ENCODE measurements around the gene UPF2.

Gene UPF2

DNA sequence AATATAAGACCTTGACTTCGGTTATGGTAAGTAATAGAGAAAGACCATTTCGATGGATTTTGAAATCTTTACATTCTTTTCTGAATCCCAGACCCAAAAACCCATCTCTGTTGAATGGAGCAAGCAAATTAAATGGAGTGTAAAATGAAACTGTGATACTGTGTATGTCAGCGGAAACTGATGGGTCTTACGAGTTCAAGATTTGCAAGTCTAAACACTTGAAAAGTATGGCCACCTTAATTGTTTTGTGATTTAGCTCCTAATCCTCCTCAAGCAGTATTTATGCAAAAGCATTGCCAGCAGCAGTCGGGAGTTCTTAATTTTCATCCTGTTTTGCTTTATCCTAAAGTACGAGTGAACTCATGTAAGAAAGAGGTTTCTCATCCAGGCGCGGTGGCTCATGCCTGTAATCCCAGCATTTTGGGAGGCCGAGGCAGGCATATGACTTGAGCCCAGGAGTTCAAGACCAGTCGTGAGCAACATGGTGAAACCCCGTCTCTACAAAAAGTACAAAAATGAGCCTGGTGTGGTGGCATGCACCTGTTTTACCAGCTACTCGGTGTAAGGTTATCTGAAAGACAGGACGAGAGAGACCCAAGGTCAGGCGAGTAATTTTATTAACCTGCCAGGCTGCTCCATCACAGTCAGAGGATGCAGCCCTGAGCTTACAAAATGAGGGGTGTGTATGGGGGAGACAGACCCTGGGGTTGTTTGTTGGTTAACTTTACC lies 20.3 kb upstream of the UPF2 start:
- peaks cover 5% of the 10 kb centered on the region for H3K4me1 Mint-ChIP-seq
- H3K36me3 Mint-ChIP-seq = no peaks in the 10 kb centered on the region
- H3K27me3 Mint-ChIP-seq = peaks cover 10% of the 10 kb centered on the region
- no peak overlapping the region for H3K4me3 Mint-ChIP-seq
- H3K9me3 Mint-ChIP-seq = no peaks in the 10 kb centered on the region
- no peak for DNase-seq
- CTCF ChIA-PET = no interaction called here
- H3K27ac Mint-ChIP-seq = no peak overlapping the region

DNA sequence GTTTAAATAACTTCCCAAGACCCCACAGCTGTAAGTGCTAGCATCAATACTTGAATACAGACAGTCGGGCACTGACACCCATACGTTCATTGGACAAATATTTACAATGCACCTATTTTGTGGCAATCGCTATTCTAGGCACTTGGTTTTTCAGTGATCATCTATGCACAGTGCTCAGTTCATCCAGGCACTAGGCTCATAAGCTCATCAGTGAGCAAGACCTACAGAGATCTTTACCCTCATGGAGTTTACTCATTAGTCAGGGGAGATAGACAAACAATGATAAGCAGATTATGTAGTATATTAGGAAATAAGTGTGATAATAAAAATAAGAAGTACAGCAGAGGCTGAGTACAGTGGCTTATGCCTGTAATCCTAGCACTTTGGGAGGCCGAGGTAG lies 18.5 kb upstream of the UPF2 start:
- Mint-ChIP-seq H3K27ac (no peak overlapping the region), H3K27me3 (peaks cover 13% of the 10 kb centered on the region), H3K4me3 (no peak overlapping the region), H3K9me3 (no peaks in the 10 kb centered on the region), H3K4me1 (peaks cover 2% of the 10 kb centered on the region), H3K36me3 (no peaks in the 10 kb centered on the region)
- no peak for DNase-seq
- CTCF ChIA-PET = no interaction called here

DNA sequence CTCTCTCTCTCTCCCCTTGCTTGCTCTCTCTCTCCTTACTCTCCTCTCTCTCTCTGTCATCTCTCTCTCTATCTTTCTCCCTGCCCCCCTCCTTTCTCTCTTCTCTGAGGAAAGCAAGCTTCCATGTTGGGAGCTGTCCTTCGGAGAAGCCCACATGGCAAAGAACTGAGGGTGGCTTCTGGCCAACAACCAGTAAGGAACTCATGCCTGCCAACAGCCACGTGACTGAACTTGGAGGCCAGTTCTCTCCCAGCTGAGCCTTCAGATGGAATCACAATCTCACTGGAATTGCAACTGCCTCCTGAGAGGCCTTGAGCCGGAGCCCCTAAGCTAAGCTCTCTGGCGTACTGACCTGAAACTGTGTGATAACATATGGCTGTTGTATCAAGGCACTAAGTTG lies 14.1 kb upstream of the UPF2 start:
- DNase-seq = no peak
- H3K4me1 Mint-ChIP-seq = no peaks in the 10 kb centered on the region
- no peak overlapping the region for H3K27ac Mint-ChIP-seq
- H3K4me3 Mint-ChIP-seq = no peak overlapping the region
- H3K9me3 Mint-ChIP-seq = no peaks in the 10 kb centered on the region
- no peaks in the 10 kb centered on the region for H3K36me3 Mint-ChIP-seq
- peaks cover 3% of the 10 kb centered on the region for H3K27me3 Mint-ChIP-seq
- CTCF ChIA-PET = no interaction called here

DNA sequence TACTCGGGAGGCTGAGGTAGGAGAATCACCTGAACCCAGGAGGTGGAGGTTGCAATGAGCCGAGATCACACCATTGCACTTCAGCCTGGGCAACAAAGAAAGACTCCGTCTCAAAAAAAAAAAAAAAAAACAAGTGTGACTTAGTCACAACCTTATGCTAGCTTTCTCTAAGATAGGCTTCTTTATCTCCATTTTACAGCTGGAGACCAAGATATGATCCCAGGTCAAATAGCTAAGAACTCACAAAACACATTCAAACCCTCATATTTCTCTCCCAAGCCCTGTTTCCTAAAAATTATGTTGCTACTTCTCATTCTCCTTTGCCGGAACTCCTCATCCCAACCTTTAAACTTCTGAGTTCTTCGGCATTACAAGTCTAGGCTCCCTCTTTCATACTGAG lies 13.1 kb upstream of the UPF2 start:
- CTCF ChIA-PET = interaction anchor here (0.6 kb wide), 1 partner anchor 23 kb away, joined by 4 read pairs; no protein-coding TSS in a partner anchor
- no peak overlapping the region for H3K27ac Mint-ChIP-seq

DNA sequence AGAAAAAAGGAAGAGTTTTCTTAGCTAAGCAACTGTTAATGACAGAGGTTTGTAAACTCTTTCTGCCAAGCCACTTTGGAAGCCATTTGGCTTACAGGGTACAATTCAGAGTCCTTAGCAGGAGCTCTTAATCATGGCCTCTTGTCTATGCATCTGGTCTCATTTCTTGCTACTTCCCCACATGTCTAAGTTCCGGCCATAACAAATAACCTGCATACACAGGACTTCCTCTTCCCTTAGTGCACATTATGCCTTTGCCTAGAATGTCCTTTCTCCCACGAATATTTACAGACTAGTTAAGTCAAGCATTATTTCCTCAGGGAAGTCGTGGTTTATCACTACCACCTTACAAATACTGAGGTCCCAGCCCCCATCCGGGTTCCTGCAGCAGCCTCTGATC lies 8.6 kb upstream of the UPF2 start:
- no peaks in the 10 kb centered on the region for H3K4me1 Mint-ChIP-seq
- DNase-seq = no peak
- H3K4me3 Mint-ChIP-seq = no peak overlapping the region
- H3K27me3 Mint-ChIP-seq = peaks cover 20% of the 10 kb centered on the region
- CTCF ChIA-PET = interaction anchor here (0.6 kb wide), 1 partner anchor 213 kb away, joined by 4 read pairs; no protein-coding TSS in a partner anchor
- no peaks in the 10 kb centered on the region for H3K36me3 Mint-ChIP-seq
- no peak overlapping the region for H3K27ac Mint-ChIP-seq
- H3K9me3 Mint-ChIP-seq = no peaks in the 10 kb centered on the region

More for the DNA sequence above, 13.1 kb upstream of the UPF2 start:
- no peak for DNase-seq
- no peaks in the 10 kb centered on the region for H3K9me3 Mint-ChIP-seq
- H3K4me1 Mint-ChIP-seq = no peaks in the 10 kb centered on the region
- H3K27me3 Mint-ChIP-seq = peaks cover 3% of the 10 kb centered on the region
- no peak overlapping the region for H3K4me3 Mint-ChIP-seq
- H3K36me3 Mint-ChIP-seq = no peaks in the 10 kb centered on the region

DNA sequence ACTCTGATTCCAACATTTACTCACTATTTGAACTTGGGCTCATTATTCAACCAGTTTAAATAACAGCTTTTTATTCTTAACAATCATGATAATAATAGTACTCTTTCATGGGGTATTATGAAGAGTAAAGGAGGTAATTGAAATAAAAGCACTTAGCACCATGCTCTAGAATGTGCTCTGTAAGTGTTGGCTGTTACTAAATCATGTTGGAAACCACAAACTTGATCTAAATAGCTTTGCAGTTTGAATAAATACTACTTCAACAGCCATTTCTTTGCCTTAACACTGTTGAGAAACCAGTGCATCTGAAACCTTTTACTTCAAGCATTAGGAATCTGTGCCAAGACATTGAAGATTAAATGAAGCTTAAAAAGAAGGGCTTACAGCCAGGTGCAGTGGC lies 7.9 kb upstream of the UPF2 start:
- no peaks in the 10 kb centered on the region for H3K9me3 Mint-ChIP-seq
- H3K27me3 Mint-ChIP-seq = peaks cover 20% of the 10 kb centered on the region
- no peak overlapping the region for H3K27ac Mint-ChIP-seq
- CTCF ChIA-PET = no interaction called here
- no peak for DNase-seq
- H3K4me3 Mint-ChIP-seq = no peak overlapping the region
- no peaks in the 10 kb centered on the region for H3K36me3 Mint-ChIP-seq
- no peaks in the 10 kb centered on the region for H3K4me1 Mint-ChIP-seq

DNA sequence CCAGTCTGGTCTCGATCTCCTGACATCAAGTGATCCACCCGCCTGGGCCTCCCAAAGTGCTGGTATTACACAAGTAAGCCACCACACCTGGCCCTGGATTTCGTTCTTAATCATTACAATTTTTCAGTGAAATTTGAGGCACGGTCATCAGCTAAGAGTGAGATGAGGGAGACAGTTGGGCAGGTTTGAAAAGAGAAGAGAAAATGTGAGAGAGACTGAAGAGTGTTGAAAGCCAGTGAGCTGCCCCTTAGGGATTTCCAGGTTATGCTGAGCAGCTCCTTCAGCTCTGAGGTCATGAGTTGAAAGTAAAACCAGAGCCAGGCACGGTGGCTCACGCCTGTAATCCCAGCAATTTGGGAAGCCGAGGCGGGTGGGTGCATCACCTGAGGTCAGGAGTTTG lies 5.9 kb upstream of the UPF2 start:
- peaks cover 4% of the 10 kb centered on the region for H3K4me1 Mint-ChIP-seq

DNA sequence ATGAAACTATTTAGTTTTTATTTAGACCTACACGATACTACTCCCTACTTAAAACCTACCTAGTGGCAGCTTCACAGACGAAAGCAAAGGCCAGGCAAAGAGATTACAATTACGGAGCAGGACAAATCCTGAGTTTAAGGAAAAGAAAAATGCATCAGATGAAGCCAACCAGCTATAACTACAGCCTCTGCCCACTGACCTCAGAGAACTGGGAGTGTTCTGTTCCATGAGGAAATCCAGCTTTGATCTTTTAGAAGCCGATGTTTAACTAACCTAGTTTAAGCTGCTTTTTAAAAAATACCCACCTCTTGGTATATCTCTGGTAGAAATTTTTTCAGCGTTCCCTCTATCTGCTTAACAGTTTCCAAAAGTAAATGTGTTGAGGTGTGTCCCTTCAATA lies 3.0 kb upstream of the UPF2 start:
- peaks cover 7% of the 10 kb centered on the region for H3K36me3 Mint-ChIP-seq
- no peaks in the 10 kb centered on the region for H3K9me3 Mint-ChIP-seq
- peaks cover 22% of the 10 kb centered on the region for H3K4me1 Mint-ChIP-seq
- peaks cover 20% of the 10 kb centered on the region for H3K27me3 Mint-ChIP-seq
- no peak overlapping the region for H3K27ac Mint-ChIP-seq
- no peak for DNase-seq
- CTCF ChIA-PET = no interaction called here
- no peak overlapping the region for H3K4me3 Mint-ChIP-seq

More for the DNA sequence above, 5.9 kb upstream of the UPF2 start:
- no peaks in the 10 kb centered on the region for H3K9me3 Mint-ChIP-seq
- DNase-seq = no peak
- H3K27me3 Mint-ChIP-seq = peaks cover 20% of the 10 kb centered on the region
- H3K27ac Mint-ChIP-seq = no peak overlapping the region
- no peaks in the 10 kb centered on the region for H3K36me3 Mint-ChIP-seq
- no peak overlapping the region for H3K4me3 Mint-ChIP-seq
- CTCF ChIA-PET = no interaction called here

DNA sequence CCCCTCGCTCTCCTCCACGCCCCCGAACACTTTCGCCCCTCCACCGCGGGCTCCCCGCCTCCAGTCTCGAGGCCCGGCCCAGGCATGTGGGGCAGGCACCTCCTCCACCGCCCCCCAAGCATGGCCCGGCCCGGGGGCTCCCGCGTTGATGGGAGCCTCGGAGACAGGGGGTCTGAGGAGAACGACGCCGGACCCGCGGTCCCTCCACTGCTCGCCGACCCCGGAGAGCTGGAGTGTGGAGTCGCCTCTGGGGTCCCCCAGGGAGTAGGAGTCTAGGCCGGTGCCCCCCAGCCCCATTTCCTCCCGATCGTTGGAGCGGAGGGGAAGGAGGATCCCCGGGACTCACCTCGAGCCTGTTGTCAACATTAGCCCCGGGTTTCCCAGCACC lies 206 bp downstream of the UPF2 start:
- Mint-ChIP-seq H3K4me3 (peak overlapping the region; percentile 87), H3K9me3 (no peaks in the 10 kb centered on the region), H3K27ac (peak overlapping the region; percentile 99), H3K27me3 (no peaks in the 10 kb centered on the region), H3K4me1 (peaks cover 33% of the 10 kb centered on the region), H3K36me3 (peaks cover 16% of the 10 kb centered on the region)
- CTCF ChIA-PET = no interaction called here
- peak; percentile 68 for DNase-seq

DNA sequence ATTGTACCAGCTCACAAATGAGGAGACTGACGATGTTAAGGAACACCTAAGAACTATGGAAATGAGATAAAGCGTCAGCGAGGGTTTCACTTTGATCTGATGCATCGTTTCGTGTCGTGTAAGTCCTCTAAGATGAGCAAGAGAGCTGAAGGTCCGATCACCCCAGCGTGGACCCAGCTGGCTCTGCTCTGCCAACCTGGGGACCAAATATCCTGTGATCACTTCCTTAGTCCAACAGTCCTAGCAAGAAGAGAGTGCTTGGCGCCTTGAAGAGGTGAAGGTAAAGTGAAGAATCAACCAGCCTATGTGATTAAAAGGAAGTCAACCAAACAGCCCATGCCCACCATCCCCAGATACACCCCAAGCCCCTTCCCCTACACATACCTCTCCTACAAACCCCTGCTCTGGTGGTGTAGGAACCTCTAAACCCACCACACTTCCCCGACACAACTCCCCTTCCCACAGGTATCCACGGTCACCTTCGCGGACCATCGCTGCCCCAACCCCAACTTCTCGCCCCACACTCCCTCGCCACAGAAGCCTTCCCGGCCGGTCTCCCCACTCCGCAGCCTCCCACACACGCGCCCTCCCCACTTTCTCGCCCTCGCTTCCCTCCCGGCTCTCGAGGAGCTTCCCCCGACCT lies 722 bp downstream of the UPF2 start:
- CTCF ChIA-PET = no interaction called here
- Mint-ChIP-seq H3K9me3 (no peaks in the 10 kb centered on the region), H3K4me3 (peak overlapping the region; percentile 87), H3K4me1 (peaks cover 33% of the 10 kb centered on the region), H3K27ac (peak overlapping the region; percentile 99), H3K27me3 (no peaks in the 10 kb centered on the region), H3K36me3 (peaks cover 16% of the 10 kb centered on the region)
- DNase-seq = peak; percentile 51

DNA sequence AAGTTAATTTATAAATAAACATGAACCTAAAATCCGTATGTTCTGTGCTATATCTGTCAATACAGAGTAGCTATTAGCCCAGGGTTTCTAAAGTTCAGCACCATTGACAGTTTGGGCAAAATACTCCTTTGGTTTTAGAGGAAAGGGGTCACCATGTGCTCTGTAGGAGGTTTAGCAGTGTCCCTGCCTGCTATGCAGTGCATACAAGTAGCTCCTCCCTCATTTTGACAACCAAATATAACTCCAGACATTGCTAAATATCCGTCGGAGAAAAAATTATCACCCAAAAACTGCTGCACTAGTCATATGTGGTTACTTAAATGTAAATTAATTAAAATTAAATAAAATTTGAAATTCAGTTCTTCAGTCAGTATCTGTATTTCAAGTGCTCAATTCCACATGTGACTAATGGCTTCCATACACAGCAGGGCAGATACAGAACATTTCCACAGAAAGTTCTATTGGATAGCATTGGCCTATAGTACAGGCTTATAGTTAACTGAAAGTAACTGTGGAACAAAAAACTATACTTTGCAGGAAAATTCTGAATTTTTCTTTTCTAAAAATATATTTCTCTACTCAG lies 6.4 kb downstream of the UPF2 start:
- Mint-ChIP-seq H3K36me3 (peaks cover 40% of the 10 kb centered on the region), H3K27me3 (no peaks in the 10 kb centered on the region), H3K4me3 (no peak overlapping the region), H3K27ac (no peak overlapping the region), H3K9me3 (no peaks in the 10 kb centered on the region), H3K4me1 (peaks cover 22% of the 10 kb centered on the region)
- DNase-seq = no peak
- CTCF ChIA-PET = interaction anchor here (1.1 kb wide), 1 partner anchor 24 kb away, joined by 3 read pairs; no protein-coding TSS in a partner anchor

DNA sequence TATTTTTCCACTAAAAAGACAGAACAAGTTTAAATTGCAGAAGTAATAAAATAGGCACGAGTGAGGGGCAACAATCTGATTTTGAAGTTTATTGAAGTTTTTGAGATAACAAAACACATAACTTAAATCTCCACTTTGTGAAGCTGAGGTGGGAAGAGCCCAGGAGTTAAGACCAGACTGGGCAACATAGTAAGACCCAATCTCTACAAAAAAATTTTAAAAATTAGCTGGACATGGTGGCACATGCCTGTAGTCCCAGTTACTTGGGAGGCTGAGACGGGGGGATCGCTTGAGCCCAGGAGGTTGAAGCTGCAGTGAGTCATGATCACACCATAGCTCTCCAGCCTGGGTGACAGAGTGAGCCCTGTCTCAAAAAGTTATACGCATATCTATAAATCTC lies 11.2 kb downstream of the UPF2 start:
- no peak overlapping the region for H3K27ac Mint-ChIP-seq
- H3K27me3 Mint-ChIP-seq = no peaks in the 10 kb centered on the region
- H3K4me3 Mint-ChIP-seq = no peak overlapping the region
- no peaks in the 10 kb centered on the region for H3K9me3 Mint-ChIP-seq
- CTCF ChIA-PET = no interaction called here
- DNase-seq = no peak
- peaks cover 59% of the 10 kb centered on the region for H3K36me3 Mint-ChIP-seq
- peaks cover 15% of the 10 kb centered on the region for H3K4me1 Mint-ChIP-seq

DNA sequence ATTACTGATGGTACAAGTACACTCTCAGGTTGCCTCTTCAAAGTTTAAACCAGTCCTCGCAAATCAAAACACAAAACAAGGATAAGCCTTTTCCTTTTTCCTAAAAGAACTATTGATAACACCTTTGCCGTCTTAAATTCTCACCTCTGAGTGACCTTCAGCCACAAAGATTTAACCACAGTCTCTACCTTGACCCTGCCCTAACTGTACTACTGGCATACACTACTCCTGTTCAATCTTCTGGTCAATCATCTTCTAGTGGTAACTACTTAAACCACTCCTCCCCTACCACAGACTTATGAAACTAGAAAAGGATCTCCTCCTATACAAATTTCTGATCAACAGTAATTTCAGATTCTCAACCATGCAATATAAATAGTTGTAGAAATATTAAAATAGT lies 15.1 kb downstream of the UPF2 start:
- CTCF ChIA-PET = interaction anchor here (0.6 kb wide), 1 partner anchor 347 kb away, joined by 4 read pairs; no protein-coding TSS in a partner anchor
- Mint-ChIP-seq H3K27me3 (no peaks in the 10 kb centered on the region), H3K9me3 (no peaks in the 10 kb centered on the region), H3K4me3 (no peak overlapping the region), H3K36me3 (peaks cover 46% of the 10 kb centered on the region), H3K4me1 (peaks cover 23% of the 10 kb centered on the region), H3K27ac (no peak overlapping the region)
- DNase-seq = no peak

DNA sequence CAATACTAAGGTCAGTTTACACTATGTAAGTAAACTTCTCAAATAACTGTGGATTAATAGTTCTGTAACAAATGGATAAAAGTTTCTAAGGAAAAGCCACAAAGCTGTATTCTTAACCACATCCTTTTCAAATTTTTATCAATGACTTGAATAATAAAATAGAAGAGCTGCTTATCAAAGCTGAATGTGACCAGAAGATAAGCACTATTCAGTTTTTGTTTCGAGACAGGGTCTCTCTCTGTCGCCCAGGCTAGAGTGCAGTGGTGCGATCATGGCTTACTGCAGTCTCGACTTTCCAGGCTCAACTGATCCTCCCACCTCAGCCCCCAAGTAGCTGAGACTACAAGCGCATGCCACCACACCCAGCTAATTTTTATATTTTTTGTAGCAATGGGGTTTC lies 17.0 kb downstream of the UPF2 start:
- H3K4me1 Mint-ChIP-seq = peaks cover 31% of the 10 kb centered on the region
- no peak overlapping the region for H3K4me3 Mint-ChIP-seq
- CTCF ChIA-PET = no interaction called here
- no peak overlapping the region for H3K27ac Mint-ChIP-seq
- no peaks in the 10 kb centered on the region for H3K27me3 Mint-ChIP-seq
- no peak for DNase-seq
- peaks cover 39% of the 10 kb centered on the region for H3K36me3 Mint-ChIP-seq
- H3K9me3 Mint-ChIP-seq = no peaks in the 10 kb centered on the region
